Upper lobe of right lung (tissue), 1 donor: ENCODE data around the gene MAK. TPM values are rescaled to one million over a fixed set of nuclear protein-coding genes. Genes with fewer than 3 reads are reported as not detected.

Experiments used
- ATAC-seq: fragments of 200-7000 bp; cut with Tn5 transposase; one replicate; pipeline ENCODE4 v1.9.1; 2020; ENCODE audit warnings: mild to moderate bottlenecking, moderate library complexity
- DNase-seq: peaks from one replicate; pipeline ENCODE4 v3.0.0-alpha.2; 2020
- H3K27ac ChIP-seq: fragments of 200-600 bp; one replicate; pipeline ENCODE4 v1.8.0; 2022
- H3K27me3 ChIP-seq: fragments of 200-600 bp; one replicate; pipeline ENCODE4 v1.8.0; 2022; ENCODE audit warnings: mild to moderate bottlenecking
- H3K36me3 ChIP-seq: fragments of 200-600 bp; one replicate; pipeline ENCODE4 v1.8.0; 2022
- H3K4me1 ChIP-seq: fragments of 200-600 bp; one replicate; pipeline ENCODE4 v1.8.0; 2022
- H3K4me3 ChIP-seq: fragments of 200-600 bp; one replicate; pipeline ENCODE4 v1.8.0; 2022; ENCODE audit warnings: mild to moderate bottlenecking
- H3K9me3 ChIP-seq: fragments of 200-600 bp; one replicate; pipeline ENCODE4 v1.8.0; 2022
- intact Hi-C: fragments of 100-400 bp; cut with DNase I; formaldehyde crosslinking; loops from one replicate; pipeline ENCODE4 v1.11.0; 2022
- total RNA-seq: library from RNA; stranded (reverse); fragmentation: NEBNext Ultra II Directional; extraction: Animal tissue kit (Norgen Biotek cat#: 25700); gene quantifications from one replicate; pipeline ENCODE4 v1.2.1, GENCODE V29; 2021
- TF ChIP-seq, protein P1 (sequence below): fragments of 200-600 bp; IDR thresholded peaks from one replicate; pipeline ENCODE4 v1.8.0; 2022; ENCODE audit warnings: antibody characterized with exemption
- donor health status: DM: no; HTN: yes; CAD: no; lungs with severe emphysema.

The MAK gene
- total RNA-seq, 1 donor from 2014 or later, result 0.29 TPM

DNA sequence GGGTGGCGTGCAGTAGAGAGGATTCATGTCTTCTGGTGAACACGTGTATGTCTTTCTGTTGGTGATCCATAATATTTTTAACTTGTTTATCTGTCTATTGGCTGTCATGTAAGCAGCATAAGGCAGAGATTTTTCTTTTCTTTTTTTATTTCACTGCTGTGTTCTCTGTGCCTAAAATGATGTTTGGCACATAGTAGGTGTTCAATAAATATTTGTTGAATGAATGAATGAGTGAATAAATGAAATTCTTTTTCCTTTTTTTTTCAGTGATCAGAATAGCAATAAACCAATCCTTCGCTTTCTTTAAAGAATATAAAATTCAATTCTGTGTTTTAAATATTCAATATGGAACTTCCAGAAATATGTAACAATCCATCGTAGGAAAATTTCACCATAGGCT lies 30.0 kb downstream of the MAK start:
- TF ChIP-seq, protein P1, sequence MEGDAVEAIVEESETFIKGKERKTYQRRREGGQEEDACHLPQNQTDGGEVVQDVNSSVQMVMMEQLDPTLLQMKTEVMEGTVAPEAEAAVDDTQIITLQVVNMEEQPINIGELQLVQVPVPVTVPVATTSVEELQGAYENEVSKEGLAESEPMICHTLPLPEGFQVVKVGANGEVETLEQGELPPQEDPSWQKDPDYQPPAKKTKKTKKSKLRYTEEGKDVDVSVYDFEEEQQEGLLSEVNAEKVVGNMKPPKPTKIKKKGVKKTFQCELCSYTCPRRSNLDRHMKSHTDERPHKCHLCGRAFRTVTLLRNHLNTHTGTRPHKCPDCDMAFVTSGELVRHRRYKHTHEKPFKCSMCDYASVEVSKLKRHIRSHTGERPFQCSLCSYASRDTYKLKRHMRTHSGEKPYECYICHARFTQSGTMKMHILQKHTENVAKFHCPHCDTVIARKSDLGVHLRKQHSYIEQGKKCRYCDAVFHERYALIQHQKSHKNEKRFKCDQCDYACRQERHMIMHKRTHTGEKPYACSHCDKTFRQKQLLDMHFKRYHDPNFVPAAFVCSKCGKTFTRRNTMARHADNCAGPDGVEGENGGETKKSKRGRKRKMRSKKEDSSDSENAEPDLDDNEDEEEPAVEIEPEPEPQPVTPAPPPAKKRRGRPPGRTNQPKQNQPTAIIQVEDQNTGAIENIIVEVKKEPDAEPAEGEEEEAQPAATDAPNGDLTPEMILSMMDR, result no peak
- intact Hi-C loops, result no loop called here
- Histone ChIP-seq H3K27ac (no peak overlapping the region), H3K4me3 (no peak overlapping the region), H3K4me1 (no peaks in the 10 kb centered on the region), H3K36me3 (no peaks in the 10 kb centered on the region), H3K27me3 (no peaks in the 10 kb centered on the region), H3K9me3 (no peaks in the 10 kb centered on the region)
- ATAC-seq (no peak), DNase-seq (no peak)

DNA sequence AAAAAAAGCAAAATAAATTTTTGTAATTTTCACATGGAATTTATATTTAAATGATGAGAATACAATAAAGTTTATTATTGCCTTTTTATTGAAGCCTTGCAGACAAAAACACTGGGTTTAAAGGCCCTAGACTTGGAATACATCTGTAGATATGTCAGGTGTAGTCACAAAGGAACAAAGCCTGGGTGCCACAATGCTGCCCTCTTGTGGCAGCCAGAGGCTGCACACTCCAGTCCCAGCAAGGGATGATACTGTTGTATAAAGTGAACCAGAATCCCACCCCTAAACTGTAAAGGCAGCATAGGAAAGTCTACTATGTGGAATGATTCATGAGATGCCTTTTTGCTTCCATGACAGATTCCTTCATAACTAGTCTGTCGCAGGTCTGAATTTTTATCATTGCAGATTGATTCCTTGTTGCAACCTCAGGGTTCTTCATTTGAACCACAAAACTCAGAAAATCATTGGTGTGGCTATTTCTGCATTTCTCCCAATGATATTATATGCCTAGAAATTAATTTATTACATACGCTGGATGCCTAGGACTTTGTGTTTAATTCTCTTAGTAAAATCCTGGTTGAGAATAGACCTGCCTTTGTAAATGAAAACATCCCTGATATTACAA lies 37.0 kb downstream of the MAK start:
- peak; percentile 69 for DNase-seq
- peak; percentile 97 for ATAC-seq
- no peaks in the 10 kb centered on the region for H3K36me3 ChIP-seq
- no peaks in the 10 kb centered on the region for H3K27me3 ChIP-seq
- H3K4me3 ChIP-seq, result no peak overlapping the region
- TF ChIP-seq, protein P1, result peak; percentile 100
- no peaks in the 10 kb centered on the region for H3K9me3 ChIP-seq
- intact Hi-C loops, result no loop called here
- H3K27ac ChIP-seq, result no peak overlapping the region
- H3K4me1 ChIP-seq, result no peaks in the 10 kb centered on the region

DNA sequence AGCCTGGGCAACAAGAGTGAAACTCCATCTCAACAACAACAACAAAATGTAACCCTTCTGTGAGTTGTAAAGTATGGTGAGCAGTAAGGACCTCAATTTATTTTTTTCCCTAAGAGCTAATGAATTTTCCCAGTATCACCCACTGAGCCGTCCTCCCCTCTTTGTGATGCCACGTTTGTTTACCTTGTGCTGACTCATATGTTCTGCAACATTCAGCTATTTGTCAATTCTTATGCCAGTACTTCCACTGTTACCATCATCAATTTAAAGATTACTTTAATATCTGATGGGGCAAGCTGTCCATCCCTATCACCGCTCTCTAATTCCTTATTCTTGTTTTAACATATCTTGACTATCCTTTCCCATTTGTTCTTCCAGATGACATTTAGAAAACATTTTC lies 37.5 kb downstream of the MAK start:
- TF ChIP-seq, protein P1, result no peak
- Histone ChIP-seq H3K36me3 (no peaks in the 10 kb centered on the region), H3K27me3 (no peaks in the 10 kb centered on the region), H3K4me3 (no peak overlapping the region), H3K4me1 (no peaks in the 10 kb centered on the region), H3K9me3 (no peaks in the 10 kb centered on the region), H3K27ac (no peak overlapping the region)
- no peak for DNase-seq
- intact Hi-C loops, result no loop called here
- ATAC-seq, result peak; percentile 29

DNA sequence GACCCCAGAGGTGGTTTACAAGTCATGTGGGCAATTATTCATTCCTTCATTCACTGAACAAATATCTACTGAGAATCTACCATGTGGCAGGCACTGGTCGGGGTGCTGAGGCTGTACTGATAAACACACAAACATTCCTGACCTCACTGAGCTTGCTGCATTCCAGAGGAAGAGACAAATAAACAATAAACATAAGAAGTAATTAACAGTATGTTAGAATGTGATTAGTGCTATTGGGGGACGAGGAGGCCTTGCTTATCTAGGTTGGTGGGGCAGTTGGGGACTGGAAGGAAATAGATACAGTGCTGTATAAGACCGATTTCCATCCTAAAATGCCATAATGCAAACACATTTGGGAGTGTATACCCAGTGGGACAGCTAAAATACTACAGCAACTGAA lies 44.1 kb downstream of the MAK start:
- peaks cover 3% of the 10 kb centered on the region for H3K36me3 ChIP-seq
- no peak for ATAC-seq
- no peak overlapping the region for H3K4me3 ChIP-seq
- H3K9me3 ChIP-seq, result no peaks in the 10 kb centered on the region
- TF ChIP-seq, protein P1, result no peak
- H3K27ac ChIP-seq, result no peak overlapping the region
- H3K4me1 ChIP-seq, result no peaks in the 10 kb centered on the region
- H3K27me3 ChIP-seq, result no peaks in the 10 kb centered on the region
- intact Hi-C loops, result no loop called here
- no peak for DNase-seq

DNA sequence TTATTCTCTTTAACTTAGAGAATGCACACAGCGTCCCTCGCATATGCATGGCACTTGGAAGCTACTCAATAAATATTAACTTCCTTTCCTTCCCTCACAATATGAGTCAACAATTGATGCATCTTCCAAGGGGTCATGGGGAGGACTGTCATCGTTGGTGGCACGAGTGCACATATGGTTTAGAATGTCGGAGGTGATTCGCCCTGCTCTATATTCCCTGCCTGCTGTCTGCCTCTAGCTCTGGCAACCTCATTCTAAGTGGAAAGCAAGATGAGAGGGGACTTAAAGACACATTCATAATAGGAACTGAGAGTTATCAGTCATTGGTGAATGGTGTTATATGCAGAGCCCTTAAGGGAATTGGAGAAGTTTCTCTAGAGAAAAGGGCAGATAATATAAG lies 44.6 kb downstream of the MAK start:
- Histone ChIP-seq H3K4me1 (no peaks in the 10 kb centered on the region), H3K36me3 (peaks cover 3% of the 10 kb centered on the region), H3K4me3 (no peak overlapping the region), H3K27ac (no peak overlapping the region), H3K9me3 (no peaks in the 10 kb centered on the region), H3K27me3 (no peaks in the 10 kb centered on the region)
- DNase-seq, result no peak
- intact Hi-C loops, result no loop called here
- ATAC-seq, result no peak
- TF ChIP-seq, protein P1, result no peak

DNA sequence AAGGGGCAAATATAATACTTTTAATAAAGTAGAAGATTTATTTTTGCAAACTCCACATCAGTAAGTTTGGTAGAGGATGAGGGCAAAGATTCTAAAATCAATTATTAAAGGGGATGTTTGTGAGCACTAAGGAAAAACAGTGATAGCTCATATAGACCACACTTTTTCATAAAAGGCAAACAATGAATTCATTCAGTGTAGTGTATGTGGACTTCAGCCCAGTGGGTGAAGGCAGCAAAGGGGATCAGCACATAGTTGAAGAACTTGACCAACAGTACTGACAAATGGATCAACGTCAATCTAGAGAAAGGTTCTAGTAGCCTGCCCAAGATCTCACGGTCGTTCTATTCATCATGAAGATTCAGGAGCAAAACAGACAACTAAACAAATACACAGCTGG lies 45.3 kb downstream of the MAK start:
- Histone ChIP-seq H3K36me3 (peaks cover 3% of the 10 kb centered on the region), H3K4me3 (no peak overlapping the region), H3K9me3 (no peaks in the 10 kb centered on the region), H3K27me3 (no peaks in the 10 kb centered on the region), H3K27ac (no peak overlapping the region), H3K4me1 (no peaks in the 10 kb centered on the region)
- ATAC-seq, result no peak
- no peak for DNase-seq
- intact Hi-C loops, result no loop called here
- TF ChIP-seq, protein P1, result no peak
